K562 (cell line): Measurements from ENCODE around the gene DOCK6. TPM values are rescaled to one million over a fixed set of nuclear protein-coding genes. Genes with fewer than 3 reads are reported as not detected.

ENCODE experiments used
- EGR1 ChIP-seq: fragments of 450-650 bp; conservative IDR thresholded peaks from 2 replicates; pipeline ENCODE4 v1.6.1; 2017; ENCODE audit warnings: mild to moderate bottlenecking
- ID3 ChIP-seq, 2 experiments: fragments of 250-450 bp in 1 of 2; fragments of 450-650 bp in 1 of 2; sonication (Bioruptor Pico) in 1 of 2; IDR thresholded peaks; 2 replicates each; pipeline versions ENCODE4 v1.6.1 to v1.8.0; 2016 to 2021; ENCODE audit warnings: mild to moderate bottlenecking in 2 of 2, moderate library complexity in 2 of 2, missing compliant biosample characterization in 1 of 2, missing genetic modification characterization in 1 of 2
- KAT7 ChIP-seq: sonication (generic); formaldehyde crosslinking; IDR thresholded peaks from 2 replicates; pipeline ENCODE4 v1.8.0; 2022; ENCODE audit warnings: missing genetic modification reagents, mild to moderate bottlenecking, borderline replicate concordance
- NONO ChIP-seq, 2 experiments: fragments of 200-400 bp in 1 of 2; fragments of 450-650 bp in 1 of 2; formaldehyde crosslinking in 1 of 2; IDR thresholded peaks; 2 replicates each; pipeline ENCODE4 v1.6.1; 2017; ENCODE audit warnings: low read depth in 2 of 2, mild to moderate bottlenecking in 2 of 2, moderate library complexity in 2 of 2, low read length in 1 of 2
- PHB2 ChIP-seq: fragments of 450-650 bp; IDR thresholded peaks from 2 replicates; pipeline ENCODE4 v1.6.1; 2017; ENCODE audit warnings: low read depth
- POLR2G ChIP-seq: fragments of 200-400 bp; formaldehyde crosslinking; IDR thresholded peaks from 2 replicates; pipeline ENCODE4 v1.6.1; 2017; ENCODE audit warnings: low read depth, mild to moderate bottlenecking, antibody characterized with exemption, low read length, moderate library complexity
- ZBTB26 ChIP-seq: fragments of 450-650 bp; formaldehyde crosslinking; IDR thresholded peaks from 2 replicates; pipeline ENCODE4 v1.4.0; 2022; ENCODE audit warnings: missing genetic modification characterization
- ZBTB9 ChIP-seq: fragments of 450-650 bp; formaldehyde crosslinking; IDR thresholded peaks from 2 replicates; pipeline ENCODE4 v1.4.0; 2020; ENCODE audit warnings: mild to moderate bottlenecking, moderate library complexity
- polyA plus RNA-seq, 8 experiments: library from polyadenylated mRNA; depleted of rRNA in 4 of 8; stranded (reverse) in 5 of 8; unstranded in 3 of 8; fragments of >200 nt; fragmentation: Nextera tagmentation in 2 of 8; fragmentation: Illumina TruSeq in 1 of 8; extraction: Ambion mirVana in 2 of 8; extraction: Trizol in 1 of 8; gene quantifications; 2 replicates each; pipeline versions ENCODE4 v1.2.1 to v1.2.3, GENCODE V29; 2011 to 2014; ENCODE audit warnings: inconsistent platforms in 1 of 8, missing spikeins in 1 of 8
- total RNA-seq, 7 experiments: library from RNA; depleted of rRNA in 6 of 7; stranded (reverse); fragments of >200 nt in 6 of 7; fragmentation: Illumina TruSeq in 2 of 7; extraction: Trizol in 2 of 7; gene quantifications; 2 replicates each; pipeline versions ENCODE4 v1.2.1 to v1.2.3, GENCODE V29; 2011 to 2021; ENCODE audit warnings: low replicate concordance in 1 of 7

The DOCK6 gene
- total and polyA plus RNA-seq, 9 of the 15 experiments (the other 6 are each of a cell fraction or from before 2014, with no cell fraction given), result 0.35 to 19.3 (median 3.8) TPM

- TF ChIP-seq ZBTB26 (CRISPR knock-in tag) (no peak), KAT7 (CRISPR knock-in tag) (peak; percentile 45; the same call in 1 of the 2 replicates), NONO (IDR thresholded peaks at IDR 0.05; ENCODE audit: low read depth in 2 of 2, low read length in 1 of 2) (peak; percentile 16 to 96; a peak in 2 of 4 replicates), PHB2 (no peak), POLR2G (peak; percentile 100), ZBTB9 (CRISPR knock-in tag) (peak; percentile 60), EGR1 (0 out of 2 replicates have a peak, but pooled peaks have one; percentile 3), ID3 (CRISPR knock-in tag; IDR thresholded peaks at IDR 0.05) (no peak), ID3 (tag; IDR thresholded peaks at IDR 0.05) (peak; percentile 41)
Measured at GRCh38 chr19:11155373-11156120, 106.8 kb downstream of the DOCK6 start, which contains the start of gene SPC24 (continued).
